ENCODE data around the gene ASB15.

GRCh38 chr7:123645516-123645915 lies 43.9 kb downstream of the ASB15 start:
- TF ChIP-seq POLR2A (IDR thresholded peaks at IDR 0.05): no peak
- no peak for TF ChIP-seq CTCF (IDR thresholded peaks at IDR 0.05)
